Aorta (tissue), 5 donors: ENCODE data around the gene FAM13A. TPM values are rescaled to one million over a fixed set of nuclear protein-coding genes. Genes with fewer than 3 reads are reported as not detected.

Experiments
- ATAC-seq: fragments of 200-7000 bp; cut with Tn5 transposase; one replicate; pipeline ENCODE4 v1.9.1; 2022; ENCODE audit warnings: moderate library complexity; ENCODE audit not compliant: low FRiP score
- DNase-seq, 2 donors: peaks; one replicate each; pipeline ENCODE4 v3.0.0-alpha.2; 2020
- H3K27ac ChIP-seq, 2 donors: one replicate each; pipeline ENCODE4 v1.5.1; 2013; ENCODE audit warnings: low read length in 2 of 2, mild to moderate bottlenecking in 2 of 2, moderate library complexity in 2 of 2, control low read depth in 1 of 2, inconsistent platforms in 1 of 2, low read depth in 1 of 2
- H3K27me3 ChIP-seq, 2 donors: one replicate each; pipeline ENCODE4 v1.6.1; 2013; ENCODE audit warnings: control low read depth in 1 of 2, low read length in 1 of 2, mild to moderate bottlenecking in 1 of 2, moderate library complexity in 1 of 2; ENCODE audit not compliant: insufficient read depth in 2 of 2, control insufficient read depth in 1 of 2
- H3K36me3 ChIP-seq, 2 donors: one replicate each; pipeline ENCODE4 v1.6.1; 2013; ENCODE audit warnings: control low read depth in 1 of 2, low read length in 1 of 2, mild to moderate bottlenecking in 1 of 2; ENCODE audit not compliant: insufficient read depth in 2 of 2, control insufficient read depth in 1 of 2
- H3K4me1 ChIP-seq, 2 donors: one replicate each; pipeline ENCODE4 v1.6.1; 2013; ENCODE audit warnings: low read length in 2 of 2, control low read depth in 1 of 2, mild to moderate bottlenecking in 1 of 2, moderate library complexity in 1 of 2; ENCODE audit not compliant: insufficient read depth in 2 of 2, control insufficient read depth in 1 of 2
- H3K4me3 ChIP-seq, 2 donors: one replicate each; pipeline ENCODE4 v1.5.1; 2013; ENCODE audit warnings: low read length in 2 of 2, control low read depth in 1 of 2, mild to moderate bottlenecking in 1 of 2
- H3K9me3 ChIP-seq: one replicate; pipeline ENCODE4 v1.6.1; 2013; ENCODE audit warnings: mild to moderate bottlenecking, low read length; ENCODE audit not compliant: control insufficient read depth
- WGBS, 2 donors: extraction: QIAGEN DNeasy Blood & Tissue Kit; methylation state at CpG; one replicate each; pipeline ENCODE4 v1.1.7; 2013; 5-methylcytosine and 5-hydroxymethylcytosine counted together
- intact Hi-C, 2 donors: fragments of 100-400 bp; cut with DNase I; formaldehyde crosslinking; loops; one replicate each; pipeline versions ENCODE4 v1.14.2 to v1.15.0; 2022
- polyA plus RNA-seq, 2 donors: library from polyadenylated mRNA; stranded (reverse); fragments of 200-250 nt; gene quantifications; one replicate each; pipeline ENCODE4 v1.2.3, GENCODE V29; 2013
- total RNA-seq, 2 donors: library from RNA; stranded (reverse); fragmentation: NEBNext Ultra II Directional; extraction: Animal tissue kit (Norgen Biotek cat#: 25700); gene quantifications; one replicate each; pipeline ENCODE4 v1.2.1, GENCODE V29; 2021
- donor health status: healthy with polysubstance abuse.
- donor health status: Bipolar disorder and iron deficiency.
- donor health status: DM: no; HTN: no; CAD: no.
- donor health status: DM: no; HTN: no; CAD: no.
- donor health status: DM: yes; HTN: yes; CAD: no.

Gene FAM13A
- total and polyA plus RNA-seq, 4 donors: 9.0 to 60.3 (median 23.5) TPM

DNA sequence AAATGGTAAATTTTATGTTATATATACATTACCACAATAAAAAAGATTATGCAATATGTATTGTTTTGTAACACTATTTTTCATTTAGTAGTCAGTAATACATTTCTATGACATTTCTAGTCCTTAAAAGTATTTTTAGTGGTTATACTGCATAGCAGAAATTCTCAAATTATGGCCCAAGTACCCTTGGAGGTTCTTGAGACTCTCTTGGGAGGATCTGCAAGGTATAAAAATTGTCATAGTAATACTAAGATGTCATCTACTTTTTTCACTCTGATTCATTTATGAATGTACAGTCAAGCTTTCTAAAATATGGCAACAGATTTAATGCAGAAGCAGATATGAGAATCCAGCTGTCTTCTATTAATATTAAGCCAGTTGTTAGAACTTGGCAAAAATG is 220.8 kb downstream of the FAM13A start:
- Histone ChIP-seq H3K27me3 (no peaks in the 10 kb centered on the region), H3K9me3 (no peaks in the 10 kb centered on the region), H3K4me3 (no peak overlapping the region), H3K36me3 (no peaks in the 10 kb centered on the region), H3K4me1 (no peaks in the 10 kb centered on the region), H3K27ac (no peak overlapping the region)
- no peak for ATAC-seq
- intact Hi-C loops: no loop called here
- no peak for DNase-seq

GRCh38 chr4:88831031-88831430 is 226.0 kb downstream of the FAM13A start:
- DNase-seq (no peak), ATAC-seq (no peak)
- Histone ChIP-seq H3K4me1 (no peaks in the 10 kb centered on the region), H3K9me3 (no peaks in the 10 kb centered on the region), H3K27me3 (no peaks in the 10 kb centered on the region), H3K36me3 (no peaks in the 10 kb centered on the region), H3K27ac (no peak overlapping the region), H3K4me3 (no peak overlapping the region)
- intact Hi-C loops: no loop called here
- 42 to 47% methylated on average over 4 of the region's 4 CpGs for WGBS, 2 donors

DNA sequence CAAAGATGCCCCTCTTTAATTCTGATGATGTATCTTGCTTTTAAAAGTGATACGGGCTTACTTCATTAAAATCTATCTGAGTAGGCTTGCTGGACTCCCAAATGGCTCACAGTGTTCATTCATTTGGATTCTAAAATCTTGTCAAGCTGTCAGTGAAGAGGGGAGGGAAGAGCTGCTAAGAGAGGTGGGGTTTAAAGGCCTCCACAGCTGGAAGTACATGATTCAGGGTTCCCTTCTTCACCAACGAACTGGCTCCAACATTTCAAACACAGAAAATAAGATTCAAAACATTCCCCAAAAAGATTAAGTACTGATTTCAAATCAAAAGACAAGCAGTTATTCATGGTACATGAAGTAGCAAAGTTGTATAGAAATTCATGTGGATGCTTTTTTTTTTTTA is 226.4 kb downstream of the FAM13A start:
- H3K4me1 ChIP-seq: no peaks in the 10 kb centered on the region
- no peak for ATAC-seq
- no peak overlapping the region for H3K4me3 ChIP-seq
- intact Hi-C loops: no loop called here
- WGBS, 2 donors: 53 to 56% methylated on average over 2 of the region's 2 CpGs
- H3K27ac ChIP-seq: no peak overlapping the region
- H3K36me3 ChIP-seq: no peaks in the 10 kb centered on the region
- H3K27me3 ChIP-seq: no peaks in the 10 kb centered on the region
- H3K9me3 ChIP-seq: no peaks in the 10 kb centered on the region
- DNase-seq: no peak

DNA sequence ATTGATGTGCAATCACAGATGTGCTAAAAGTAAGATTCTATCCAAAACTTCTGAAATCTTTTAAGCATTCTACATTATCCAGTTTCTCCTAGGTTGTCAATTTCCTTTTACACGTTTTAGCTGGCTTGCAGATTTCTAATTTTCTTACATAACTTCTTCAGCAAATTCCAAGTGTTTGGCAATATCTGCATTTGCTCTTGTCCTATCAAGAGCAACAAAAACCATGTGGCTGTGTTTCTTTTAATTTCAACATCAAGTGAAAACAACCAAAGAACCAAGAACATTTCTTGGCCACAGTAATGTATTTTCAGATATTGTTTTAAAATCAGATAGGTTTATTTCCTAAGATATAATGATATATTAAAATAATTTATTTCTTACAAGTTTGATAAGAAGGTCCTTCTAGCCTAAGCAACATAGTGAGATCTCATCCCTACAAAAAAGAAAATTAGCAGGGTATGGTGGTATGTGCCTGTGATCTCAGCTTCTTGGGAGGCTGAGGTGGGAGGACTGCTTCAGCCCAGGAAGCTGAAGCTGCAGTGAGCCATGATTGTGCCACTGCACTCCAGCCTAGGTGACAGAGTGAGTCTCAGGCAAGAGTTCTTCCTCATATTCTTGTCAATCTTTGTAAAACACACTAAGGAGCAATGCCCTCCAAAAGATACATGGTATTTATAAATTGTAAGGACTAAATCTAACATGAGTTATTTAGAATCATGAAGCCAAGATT is 228.0 kb downstream of the FAM13A start:
- no peaks in the 10 kb centered on the region for H3K27me3 ChIP-seq
- no peaks in the 10 kb centered on the region for H3K36me3 ChIP-seq
- ATAC-seq (peak; percentile 27), DNase-seq (no peak)
- no peak overlapping the region for H3K4me3 ChIP-seq
- no peaks in the 10 kb centered on the region for H3K4me1 ChIP-seq
- 16 to 55% methylated on average over 1 of the region's 1 CpG for WGBS, 2 donors
- no peak overlapping the region for H3K27ac ChIP-seq
- intact Hi-C loops: loop anchor here in 1 of 2 donors (10.0 kb wide), 1 partner anchor 196 kb away; no protein-coding TSS in a partner anchor
- no peaks in the 10 kb centered on the region for H3K9me3 ChIP-seq

DNA sequence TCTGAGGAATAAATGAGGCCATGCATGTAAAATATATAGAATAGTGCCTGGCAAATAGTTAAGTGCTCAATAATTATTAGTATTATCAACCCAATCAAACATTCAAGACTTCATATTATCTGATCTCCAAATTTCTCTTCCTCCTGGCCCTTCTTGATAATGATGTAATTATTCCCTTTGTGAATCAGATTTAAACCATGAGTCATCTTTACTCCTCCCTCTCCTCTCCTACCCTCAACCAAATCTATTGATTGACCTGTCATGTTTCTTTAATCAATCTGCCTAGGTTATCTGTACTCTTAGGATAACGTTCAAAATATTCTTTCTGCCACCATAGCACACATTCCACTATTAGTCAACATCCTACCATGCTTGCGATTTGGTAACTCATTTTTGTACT is 229.5 kb downstream of the FAM13A start:
- Histone ChIP-seq H3K9me3 (no peaks in the 10 kb centered on the region), H3K4me3 (no peak overlapping the region), H3K27ac (no peak overlapping the region), H3K4me1 (no peaks in the 10 kb centered on the region), H3K36me3 (no peaks in the 10 kb centered on the region), H3K27me3 (no peaks in the 10 kb centered on the region)
- intact Hi-C loops: loop anchor here in 1 of 2 donors (10.0 kb wide), 1 partner anchor 197 kb away; no protein-coding TSS in a partner anchor
- ATAC-seq (no peak), DNase-seq (no peak)
- 81 to 85% methylated on average over 2 of the region's 2 CpGs for WGBS, 2 donors

DNA sequence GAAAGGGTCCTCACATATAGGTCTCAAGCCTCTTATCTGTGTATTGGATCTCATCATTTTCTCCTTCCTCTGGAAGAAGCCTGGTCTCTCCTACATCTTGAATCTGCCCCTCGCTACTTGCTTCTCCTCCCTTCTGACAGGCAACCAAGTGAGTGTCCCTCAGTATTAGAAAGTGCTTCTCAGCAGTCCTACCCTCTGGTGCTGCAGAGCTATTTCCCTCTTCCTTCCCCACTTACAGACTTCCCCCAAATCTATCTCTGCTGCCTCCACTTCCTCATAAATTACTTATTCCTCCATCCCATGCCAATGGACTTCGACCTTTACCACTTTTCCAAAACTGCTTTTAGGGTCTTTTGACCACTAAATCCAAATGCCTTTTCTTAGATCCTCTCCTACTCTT is 230.2 kb downstream of the FAM13A start:
- H3K36me3 ChIP-seq: no peaks in the 10 kb centered on the region
- intact Hi-C loops: loop anchor here in 1 of 2 donors (10.0 kb wide), 1 partner anchor 198 kb away; no protein-coding TSS in a partner anchor
- 93 to 94% methylated on average over 2 of the region's 2 CpGs for WGBS, 2 donors
- no peak overlapping the region for H3K4me3 ChIP-seq
- H3K27ac ChIP-seq: no peak overlapping the region
- H3K9me3 ChIP-seq: no peaks in the 10 kb centered on the region
- H3K4me1 ChIP-seq: no peaks in the 10 kb centered on the region
- DNase-seq (no peak), ATAC-seq (no peak)
- no peaks in the 10 kb centered on the region for H3K27me3 ChIP-seq

DNA sequence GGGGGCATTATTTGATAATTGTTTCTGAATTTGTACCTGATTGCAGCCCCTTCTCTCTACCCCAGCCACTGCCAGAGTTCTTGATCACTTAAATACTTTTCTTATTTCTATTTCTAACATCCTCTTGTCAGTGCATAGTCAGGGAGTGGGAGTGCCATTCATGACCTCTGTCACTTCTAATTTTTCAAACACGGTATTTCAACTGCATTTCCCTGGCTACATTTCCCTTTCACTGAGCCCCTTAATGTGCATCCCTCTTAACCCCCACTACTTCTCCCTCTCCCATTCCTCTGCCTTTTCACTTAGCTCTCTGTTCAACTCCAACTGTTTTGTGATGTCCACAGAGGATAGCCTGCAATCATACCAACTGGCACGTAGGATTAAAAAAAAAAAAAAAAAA is 231.1 kb downstream of the FAM13A start:
- Histone ChIP-seq H3K27ac (no peak overlapping the region), H3K36me3 (no peaks in the 10 kb centered on the region), H3K4me1 (no peaks in the 10 kb centered on the region), H3K9me3 (no peaks in the 10 kb centered on the region), H3K4me3 (no peak overlapping the region), H3K27me3 (no peaks in the 10 kb centered on the region)
- intact Hi-C loops: loop anchor here in 1 of 2 donors (10.0 kb wide), 1 partner anchor 199 kb away; no protein-coding TSS in a partner anchor
- DNase-seq: no peak
- no peak for ATAC-seq
- 71% methylated on average over 2 of the region's 2 CpGs for WGBS, 2 donors

- Histone ChIP-seq H3K4me3 (peak overlapping the region; percentile 29 to 67), H3K36me3 (no peaks in the 10 kb centered on the region), H3K9me3 (no peaks in the 10 kb centered on the region), H3K4me1 (peaks cover 2 to 5% of the 10 kb centered on the region in 2 donors), H3K27ac (peak overlapping the region; percentile 76 to 92), H3K27me3 (no peaks in the 10 kb centered on the region)
- ATAC-seq (peak; percentile 96), DNase-seq (peak; percentile 88 to 94)
- WGBS, 2 donors: 0 to 1% methylated on average over 16 of the region's 16 CpGs
- intact Hi-C loops: loop anchor here (5.0 to 10.0 kb wide), 3 partner anchors 116 to 202 kb away; no protein-coding TSS in a partner anchor
Observed at GRCh38 chr4:88823058-88823919, 233.7 kb downstream of the FAM13A start.
